ENCODE results near the gene LRRK1.

DNA sequence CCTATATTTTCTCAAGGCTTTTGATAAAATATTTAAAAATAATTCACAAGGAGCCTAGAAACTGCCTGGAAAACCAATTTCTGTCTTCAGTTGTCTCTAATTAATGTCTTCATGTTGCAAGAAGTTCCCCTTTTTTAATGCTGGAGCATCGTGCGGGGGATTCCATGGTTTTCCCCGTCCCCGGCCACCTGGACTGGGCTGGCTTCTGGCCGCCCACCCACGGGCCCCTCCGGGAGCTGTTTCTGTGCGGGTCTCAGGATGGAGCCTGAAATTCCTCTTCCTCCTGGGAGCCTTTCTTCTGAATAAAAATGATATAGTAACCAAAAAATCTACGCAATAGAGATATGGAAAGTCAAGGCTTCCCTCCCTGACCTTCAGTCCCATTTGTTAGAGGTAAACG, 8.1 kb upstream of the LRRK1 start:
- TF ChIP-seq, protein P1, sequence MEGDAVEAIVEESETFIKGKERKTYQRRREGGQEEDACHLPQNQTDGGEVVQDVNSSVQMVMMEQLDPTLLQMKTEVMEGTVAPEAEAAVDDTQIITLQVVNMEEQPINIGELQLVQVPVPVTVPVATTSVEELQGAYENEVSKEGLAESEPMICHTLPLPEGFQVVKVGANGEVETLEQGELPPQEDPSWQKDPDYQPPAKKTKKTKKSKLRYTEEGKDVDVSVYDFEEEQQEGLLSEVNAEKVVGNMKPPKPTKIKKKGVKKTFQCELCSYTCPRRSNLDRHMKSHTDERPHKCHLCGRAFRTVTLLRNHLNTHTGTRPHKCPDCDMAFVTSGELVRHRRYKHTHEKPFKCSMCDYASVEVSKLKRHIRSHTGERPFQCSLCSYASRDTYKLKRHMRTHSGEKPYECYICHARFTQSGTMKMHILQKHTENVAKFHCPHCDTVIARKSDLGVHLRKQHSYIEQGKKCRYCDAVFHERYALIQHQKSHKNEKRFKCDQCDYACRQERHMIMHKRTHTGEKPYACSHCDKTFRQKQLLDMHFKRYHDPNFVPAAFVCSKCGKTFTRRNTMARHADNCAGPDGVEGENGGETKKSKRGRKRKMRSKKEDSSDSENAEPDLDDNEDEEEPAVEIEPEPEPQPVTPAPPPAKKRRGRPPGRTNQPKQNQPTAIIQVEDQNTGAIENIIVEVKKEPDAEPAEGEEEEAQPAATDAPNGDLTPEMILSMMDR (IDR thresholded peaks at IDR 0.05; ENCODE audit: low read length) = no peak
- no peak for TF ChIP-seq EZH2 (IDR thresholded peaks at IDR 0.05; ENCODE audit: borderline replicate concordance, low read length)
